NCI-H128 (cell line): ENCODE results near the gene C2CD4B.

ENCODE experiments used
- DNase-seq: peaks from one replicate; lab custom pipeline; 2025; ENCODE audit not compliant: unreplicated experiment; lab: John Stamatoyannopoulos, UW

C2CD4B gene

DNA sequence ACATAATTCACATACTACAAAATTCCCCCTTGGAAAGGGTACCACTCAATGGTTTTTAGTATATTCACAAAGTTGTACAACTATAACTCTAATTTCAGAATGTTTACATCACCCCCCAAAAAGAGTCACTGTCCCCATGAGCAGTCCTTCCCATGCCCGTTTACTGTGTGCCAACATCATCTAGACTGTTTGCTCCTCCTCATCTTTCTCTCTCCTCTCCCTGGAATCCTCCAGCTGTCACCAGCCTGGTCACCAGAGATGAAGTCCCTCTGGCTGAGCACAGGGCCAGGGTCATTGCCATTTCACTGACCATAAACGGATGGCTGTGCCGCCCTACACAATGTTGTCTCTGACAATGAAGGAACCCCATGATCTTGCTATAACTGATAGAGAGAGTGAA lies 45.2 kb downstream of the C2CD4B start:
- no peak for DNase-seq

DNA sequence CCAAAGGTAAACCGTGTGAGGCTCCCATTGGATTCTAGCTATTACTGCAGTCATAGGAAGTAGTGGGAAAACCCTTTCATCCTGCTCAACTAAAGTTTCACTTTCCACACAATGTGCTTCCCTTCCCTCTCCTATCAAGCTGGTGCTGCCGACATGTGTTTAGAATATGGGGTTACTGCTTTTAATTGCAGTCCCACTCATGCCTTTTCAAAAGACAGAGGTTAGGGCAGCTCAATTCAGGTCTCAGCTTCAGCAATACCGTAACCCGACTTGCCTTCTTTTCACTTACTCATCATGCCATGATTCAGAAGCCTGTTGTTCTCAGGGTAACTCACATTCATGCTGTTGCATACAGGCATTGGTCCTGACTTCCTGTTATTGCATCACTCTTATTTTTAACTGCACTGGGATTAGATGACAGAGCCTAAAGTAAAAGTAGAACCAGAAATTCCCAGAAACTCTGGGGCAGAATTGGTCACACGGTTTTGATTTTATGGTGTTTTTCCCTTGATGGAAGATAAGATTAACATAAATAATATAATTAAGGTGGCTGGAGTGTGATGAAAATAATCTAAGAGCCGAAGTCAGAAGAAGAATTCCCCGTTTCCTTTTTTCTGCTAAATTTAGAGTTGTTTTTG lies 45.7 kb downstream of the C2CD4B start:
- no peak for DNase-seq

DNA sequence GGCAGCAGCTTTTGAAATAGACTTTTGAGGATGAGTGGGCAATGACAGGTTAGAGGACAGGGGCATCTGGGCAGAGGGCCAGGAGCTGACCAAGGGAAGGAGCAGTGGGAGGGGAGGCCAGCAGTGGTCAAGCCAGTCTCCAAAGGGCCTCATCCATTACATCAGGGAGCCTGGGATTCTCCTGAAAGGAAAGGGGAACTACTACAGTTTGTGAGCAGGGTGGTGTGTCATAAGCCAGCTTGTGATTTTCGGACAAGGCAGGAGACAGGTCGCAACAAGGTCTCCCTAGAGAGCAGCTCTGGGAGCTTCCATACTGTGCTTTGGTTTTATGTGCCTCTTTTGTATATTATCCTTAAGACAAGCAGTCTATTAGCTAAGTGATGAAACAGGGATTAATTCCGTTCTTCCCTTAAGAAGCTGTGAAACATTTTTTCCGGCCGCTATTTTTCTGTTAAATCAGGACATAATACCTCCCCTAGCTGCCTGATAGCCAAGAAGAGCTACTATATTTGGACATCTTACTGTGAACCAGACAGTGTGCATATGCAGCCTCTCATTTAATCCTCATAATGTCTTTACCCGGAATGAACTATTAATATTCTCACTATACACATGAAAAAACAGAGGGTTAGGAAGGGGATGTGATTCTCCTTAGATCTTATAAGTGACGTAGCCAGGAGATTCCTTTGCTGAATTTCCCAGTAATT lies 46.4 kb downstream of the C2CD4B start:
- DNase-seq = no peak

DNA sequence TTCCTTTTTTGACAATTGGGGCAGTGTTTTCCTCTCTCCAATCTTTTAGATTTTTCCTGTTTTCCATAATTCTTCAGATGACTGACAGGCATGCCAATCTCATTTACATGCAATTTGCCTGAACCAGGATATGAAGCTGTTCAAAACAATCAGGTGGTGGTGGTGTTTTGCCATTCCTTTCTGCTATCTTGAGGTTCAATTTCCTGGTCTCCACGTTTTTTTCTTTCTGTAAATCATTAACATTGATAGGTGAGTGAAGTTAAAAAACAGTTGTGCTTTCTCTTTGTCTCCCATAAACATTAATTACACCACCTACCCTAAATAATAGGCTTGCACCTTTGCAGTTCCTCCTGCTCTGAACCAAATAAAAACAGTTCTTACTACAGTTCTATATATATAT lies 49.2 kb downstream of the C2CD4B start:
- DNase-seq = no peak
